EL (cell line): Measurements from ENCODE around the gene PRPF40B.
A peak's percentile ranks its signal among the peaks of the same experiment; 100 is the strongest.

Experiments used
- DNase-seq: peaks from one replicate; pipeline ENCODE4 v3.0.0-alpha.2; 2016

PRPF40B gene

DNA sequence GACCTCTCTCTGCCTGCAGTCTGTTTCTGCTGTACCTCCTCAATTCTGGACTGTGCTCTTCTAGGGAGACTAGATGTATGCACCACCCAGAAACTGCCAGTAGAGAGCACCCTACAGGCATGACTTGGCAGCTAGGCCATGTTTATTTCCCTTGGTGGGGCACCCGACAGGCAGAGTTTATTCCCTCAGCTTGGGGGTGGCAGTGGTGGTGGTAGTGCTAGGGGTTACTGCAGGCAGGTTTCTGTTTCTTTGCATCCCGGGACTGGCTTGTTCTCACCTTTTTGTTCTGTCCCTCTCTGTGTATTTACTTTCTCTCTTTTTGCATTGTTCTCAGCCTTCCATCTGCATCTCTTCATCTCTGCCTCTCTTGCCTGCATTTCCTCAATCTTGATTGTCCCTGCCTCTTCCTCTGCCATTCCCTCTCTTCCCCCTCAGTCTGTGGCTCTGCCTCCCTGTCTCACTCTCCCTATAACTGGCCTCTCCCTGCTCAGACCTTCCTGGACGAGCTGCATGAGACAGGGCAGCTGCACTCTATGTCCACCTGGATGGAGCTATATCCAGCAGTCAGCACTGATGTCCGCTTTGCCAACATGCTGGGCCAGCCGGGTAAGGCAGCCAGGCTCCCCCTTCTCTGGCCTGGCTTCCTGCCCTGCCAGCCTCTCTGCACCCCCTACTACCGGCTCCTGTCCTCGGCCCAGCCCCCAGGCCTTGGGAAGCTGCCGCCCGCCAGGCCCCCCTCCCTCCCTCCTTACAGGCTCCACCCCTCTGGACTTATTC is 13.8 kb downstream of the PRPF40B start:
- peak; percentile 63 for DNase-seq

DNA sequence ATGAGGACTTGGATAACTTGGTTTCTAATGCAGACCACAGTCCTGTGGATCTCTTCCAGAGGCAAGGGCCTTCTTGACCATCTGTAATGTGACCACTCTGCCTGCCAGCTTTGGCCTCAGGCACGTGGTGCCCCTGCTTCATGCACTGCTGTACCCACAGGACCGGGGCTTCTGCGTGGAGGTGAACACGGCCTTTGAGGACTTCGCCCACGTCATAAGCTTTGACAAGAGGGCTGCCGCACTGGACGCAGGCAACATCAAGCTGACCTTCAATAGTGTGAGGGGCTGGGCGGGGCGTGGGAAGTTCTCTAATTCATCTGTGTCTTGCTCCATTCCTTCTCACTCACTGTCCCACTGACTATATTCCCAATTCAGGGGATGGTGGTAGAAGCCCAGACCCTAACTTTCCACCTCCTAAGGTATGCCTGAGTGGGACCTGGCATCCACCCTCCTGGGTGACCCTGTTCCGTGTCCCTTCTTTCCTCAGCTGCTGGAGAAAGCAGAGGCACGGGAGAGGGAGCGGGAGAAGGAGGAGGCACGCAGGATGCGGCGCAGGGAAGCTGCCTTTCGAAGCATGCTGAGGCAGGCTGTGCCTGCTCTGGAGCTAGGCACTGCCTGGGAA is 18.5 kb downstream of the PRPF40B start:
- no peak for DNase-seq

DNA sequence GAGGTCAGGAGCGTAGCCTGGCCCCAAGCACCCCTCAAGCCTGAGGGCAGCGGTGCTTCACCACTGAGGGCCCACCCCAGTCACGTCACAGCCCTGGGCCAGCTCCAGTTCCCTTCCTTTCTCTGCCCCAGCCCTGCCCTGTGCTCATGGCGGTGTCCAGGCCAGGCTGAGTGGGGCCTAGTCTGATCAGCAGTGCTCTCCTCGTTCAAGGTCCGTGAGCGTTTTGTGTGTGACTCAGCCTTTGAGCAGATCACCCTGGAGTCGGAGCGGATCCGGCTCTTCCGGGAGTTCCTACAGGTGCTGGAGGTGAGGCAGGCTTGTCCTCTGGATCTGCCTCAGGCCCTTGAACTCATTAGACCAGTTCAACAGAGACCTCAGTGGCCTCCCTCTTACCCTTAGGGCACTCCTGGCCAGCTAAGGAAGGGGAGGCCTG is 19.0 kb downstream of the PRPF40B start:
- DNase-seq = no peak

DNA sequence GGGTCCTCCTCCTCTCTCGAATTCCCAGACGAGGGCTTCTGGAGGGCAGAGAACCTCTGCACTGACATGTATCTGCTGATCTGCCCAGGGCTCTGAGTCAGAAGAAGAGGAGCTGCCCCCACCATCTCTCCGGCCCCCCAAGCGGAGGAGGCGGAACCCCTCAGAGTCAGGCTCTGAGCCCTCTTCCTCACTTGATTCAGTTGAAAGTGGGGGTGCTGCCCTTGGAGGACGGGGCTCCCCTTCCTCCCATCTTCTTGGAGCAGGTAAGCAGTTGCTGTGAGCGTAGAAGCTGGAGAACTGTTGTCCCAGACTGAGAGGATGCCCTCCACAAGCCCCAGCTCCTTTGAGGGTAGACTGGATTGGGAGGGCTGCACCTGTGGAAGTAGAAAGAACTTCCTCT is 19.8 kb downstream of the PRPF40B start:
- DNase-seq = no peak

DNA sequence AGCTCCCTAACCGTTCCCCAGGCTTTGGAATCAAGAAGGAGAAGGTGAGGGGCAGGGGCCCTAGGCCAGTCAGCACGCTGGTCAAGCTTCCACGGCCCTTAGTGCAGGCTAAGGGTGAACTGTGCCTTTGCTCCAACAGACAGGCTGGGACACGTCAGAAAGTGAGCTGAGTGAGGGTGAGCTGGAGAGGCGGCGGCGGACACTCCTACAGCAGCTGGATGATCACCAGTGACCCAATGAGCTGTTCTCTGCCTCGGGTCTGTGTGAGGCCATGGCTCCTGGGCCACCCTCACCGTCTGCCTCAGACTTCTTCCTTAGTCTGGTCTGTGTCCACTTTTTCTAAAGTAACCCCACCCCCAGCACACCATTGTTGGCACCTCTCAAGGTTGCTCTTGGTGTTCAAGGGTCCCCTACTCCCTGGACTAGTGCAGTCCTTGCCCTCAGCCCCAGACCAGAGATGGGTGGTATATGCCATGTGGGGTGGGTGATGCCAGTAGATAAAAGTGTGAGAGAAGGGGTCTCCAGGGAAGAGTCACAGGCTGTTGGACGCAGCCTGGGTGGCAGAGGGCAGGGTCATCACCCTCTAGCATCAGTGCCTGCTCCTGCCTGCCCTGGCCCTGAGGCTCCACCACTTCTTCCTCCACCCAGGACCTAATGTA is 20.7 kb downstream of the PRPF40B start:
- DNase-seq = no peak

DNA sequence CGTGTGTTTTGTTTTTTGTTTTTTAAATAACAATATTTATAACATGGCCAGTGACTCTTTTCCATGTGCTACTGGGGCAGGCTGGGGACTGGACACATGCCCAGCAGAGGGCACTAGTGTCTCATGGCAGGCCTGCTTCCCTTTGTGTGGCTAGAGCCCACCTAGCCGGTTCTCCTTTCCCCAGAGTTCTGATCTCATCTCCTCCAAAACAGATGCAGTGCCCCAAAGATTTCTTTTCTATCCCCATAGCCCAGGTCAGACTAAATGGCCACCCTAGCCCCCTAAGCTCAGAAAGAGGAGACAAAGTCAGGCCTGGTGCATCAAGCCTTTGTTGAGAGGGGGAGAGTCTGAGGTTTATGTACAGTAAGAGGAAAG is 21.2 kb downstream of the PRPF40B start:
- DNase-seq = peak; percentile 72

DNA sequence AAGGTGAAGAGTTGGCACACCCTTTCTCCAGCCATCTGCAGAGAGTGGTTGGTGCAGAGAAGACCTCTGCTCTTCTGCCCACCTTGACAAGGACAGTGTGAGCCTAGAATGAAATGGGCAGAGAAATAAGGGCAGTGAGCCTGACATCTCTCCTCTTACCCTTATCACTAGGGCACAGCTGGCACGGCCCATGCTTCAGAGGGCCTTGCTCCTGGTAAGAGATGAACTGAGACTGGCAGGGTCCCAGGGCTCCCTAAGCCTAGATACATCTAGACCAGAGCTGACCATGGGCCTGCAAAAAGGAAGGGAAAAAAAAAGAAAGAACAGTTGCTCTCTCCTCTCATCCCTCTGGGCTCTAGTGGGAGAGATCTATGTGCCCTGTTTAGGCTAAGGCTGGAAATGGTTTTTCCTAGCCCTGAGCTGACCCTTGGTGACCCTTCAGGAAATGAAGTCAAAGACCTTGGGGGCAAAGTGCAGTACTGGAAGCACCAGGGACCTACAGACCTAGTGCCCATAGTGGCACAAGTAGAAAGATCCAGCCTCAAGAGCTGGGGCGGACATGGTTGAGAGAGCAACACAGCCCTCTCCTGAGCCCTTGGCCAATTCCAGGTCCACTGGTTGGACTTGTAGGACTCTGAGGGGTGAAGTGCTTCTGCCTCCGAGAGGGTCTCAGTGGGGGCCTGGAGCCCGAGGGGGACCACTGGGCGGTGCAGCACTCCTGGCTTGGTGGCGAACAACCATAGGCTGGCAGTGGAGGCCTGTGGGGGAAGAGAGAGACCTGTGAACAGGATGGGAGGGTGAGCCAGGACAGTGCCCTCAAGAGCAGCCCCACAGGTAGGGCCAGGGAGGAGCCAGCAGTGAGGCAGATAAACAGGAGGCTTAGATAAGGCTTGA is 22.0 kb downstream of the PRPF40B start:
- DNase-seq = no peak

DNA sequence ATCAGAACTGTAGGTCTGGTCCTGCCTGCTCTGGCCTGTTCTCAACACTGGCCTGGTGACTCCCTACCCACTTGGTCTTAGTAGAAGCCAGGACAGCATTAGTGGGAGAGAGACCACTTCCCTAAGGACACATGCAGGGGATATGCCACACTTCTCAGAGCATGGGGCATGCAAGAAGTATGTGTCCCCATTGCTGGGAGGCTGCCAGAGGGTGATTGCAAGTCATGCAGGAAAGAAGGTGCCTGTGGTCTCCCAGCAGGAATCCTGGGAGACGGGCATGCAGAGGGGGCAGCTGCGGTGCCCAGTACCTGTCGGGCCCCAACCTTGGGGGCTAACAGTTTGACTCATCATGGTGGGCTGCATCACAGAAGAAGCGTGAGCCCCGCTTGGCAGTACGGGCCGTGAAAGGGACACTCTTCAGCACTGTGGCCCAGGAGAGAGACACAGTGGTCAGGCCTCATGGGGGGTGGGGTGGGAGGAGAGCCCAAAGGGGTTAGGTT is 23.0 kb downstream of the PRPF40B start:
- DNase-seq = no peak

DNA sequence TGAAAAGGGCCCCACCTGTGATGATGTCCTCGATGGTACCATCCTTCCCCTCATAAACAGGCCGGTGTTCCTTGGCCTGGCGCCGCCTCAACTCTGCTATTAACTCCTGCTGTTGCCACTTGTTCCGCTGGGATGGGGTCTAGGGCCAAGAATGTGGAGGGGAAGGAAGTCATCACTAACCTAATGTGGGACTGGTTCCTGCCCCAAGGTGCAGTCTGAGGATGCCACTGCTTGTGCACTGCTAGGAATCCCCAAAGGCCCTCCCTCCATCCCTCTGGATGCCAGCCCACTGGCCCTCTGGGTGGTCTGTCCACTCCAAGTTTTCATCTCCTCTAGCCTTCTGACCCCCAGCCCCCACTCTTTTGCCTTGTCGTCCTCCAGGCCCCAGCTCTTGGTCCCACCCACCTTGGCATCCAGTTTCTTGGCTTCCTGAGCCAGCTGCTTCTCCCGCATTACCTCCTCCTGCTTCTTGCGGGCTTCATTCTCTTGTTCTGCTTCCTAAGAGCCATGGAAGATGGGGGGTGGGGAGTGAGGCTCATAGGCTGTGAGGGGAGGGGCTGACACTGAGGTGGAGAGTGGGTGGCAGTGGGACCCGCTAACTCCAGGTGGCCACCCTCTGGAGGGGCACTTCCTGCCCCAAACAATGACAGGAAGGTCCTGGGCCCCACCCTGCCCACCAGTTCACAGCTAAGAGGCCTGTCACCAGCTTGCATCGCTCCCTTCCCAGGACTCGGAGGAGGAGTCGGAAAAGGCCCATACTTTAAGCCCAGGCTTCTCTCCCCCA is 23.7 kb downstream of the PRPF40B start:
- no peak for DNase-seq

DNA sequence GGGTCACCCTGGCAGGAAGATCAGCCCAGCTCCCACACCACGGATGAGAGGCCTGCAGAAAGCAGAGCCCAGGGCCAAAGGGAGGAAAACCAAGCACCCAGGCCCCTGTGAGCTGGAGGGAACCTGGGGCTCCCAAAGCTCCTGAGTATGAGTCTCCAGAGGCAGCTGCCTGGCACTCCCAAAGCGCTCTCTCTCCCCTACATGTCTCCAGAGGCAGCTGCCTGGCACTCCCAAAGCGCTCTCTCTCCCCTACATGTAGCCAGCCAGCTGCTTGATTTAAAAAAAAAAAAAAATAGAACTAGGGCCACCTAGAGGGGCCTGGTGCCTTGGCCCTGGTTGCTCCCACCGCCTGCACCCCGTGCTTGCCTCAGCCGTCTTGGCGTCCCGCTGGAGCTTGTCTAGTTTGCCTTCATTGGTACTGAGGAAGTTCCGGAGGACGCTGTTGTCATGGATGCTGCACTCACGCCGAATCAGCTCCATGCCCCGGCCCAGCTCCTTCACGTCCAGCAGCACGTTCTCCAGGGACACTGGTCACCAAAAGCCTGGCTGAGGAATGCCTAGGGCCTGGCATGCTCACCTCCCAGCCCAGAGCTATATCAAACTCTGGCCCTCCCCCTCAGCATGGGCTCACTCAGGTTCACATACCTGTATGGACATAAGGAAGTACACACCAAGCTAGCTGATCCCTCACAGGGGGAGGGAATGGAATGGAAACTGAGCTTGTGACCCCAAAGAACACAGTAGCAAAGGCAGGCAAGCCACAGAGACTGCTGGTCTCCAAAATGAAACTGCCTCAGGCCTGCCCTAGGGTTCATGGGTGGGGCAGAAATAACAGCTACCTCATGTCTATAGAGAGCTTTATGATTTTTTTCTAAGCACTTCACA is 24.7 kb downstream of the PRPF40B start:
- no peak for DNase-seq

DNA sequence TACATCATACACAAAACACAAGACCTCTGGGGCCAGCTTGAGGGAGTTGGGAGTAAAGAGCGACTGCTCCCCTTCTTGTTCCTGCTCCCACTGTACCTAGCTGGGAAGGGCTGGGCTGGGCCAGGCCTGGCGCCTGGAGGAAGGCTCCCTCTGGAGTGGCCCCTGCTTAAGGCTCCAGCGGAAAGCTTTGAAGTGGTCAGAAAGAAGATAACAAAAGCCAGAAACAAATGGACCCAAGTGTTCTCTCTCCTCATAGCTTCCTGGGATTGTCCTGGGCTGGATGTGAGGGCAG is 25.3 kb downstream of the PRPF40B start:
- DNase-seq = no peak

DNA sequence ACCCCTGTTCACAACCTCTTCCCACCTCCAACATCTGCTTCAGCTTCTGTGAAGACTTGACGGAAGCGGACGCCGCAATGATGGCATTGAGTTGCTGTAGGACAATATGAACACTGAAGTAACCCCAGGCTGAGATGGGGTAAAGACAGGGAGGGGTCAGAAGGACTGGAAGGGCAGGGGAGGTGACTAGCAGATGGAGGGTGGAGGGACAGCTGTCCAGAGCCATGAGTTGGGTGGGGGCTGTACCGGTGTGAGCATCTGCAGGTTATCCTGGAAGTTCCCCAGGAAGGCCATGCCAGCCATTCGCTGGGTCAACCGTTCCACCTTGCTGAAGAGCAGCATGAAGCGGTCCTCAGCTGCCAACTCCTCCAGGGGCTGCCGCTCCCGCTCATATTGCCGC is 26.1 kb downstream of the PRPF40B start:
- DNase-seq = no peak

DNA sequence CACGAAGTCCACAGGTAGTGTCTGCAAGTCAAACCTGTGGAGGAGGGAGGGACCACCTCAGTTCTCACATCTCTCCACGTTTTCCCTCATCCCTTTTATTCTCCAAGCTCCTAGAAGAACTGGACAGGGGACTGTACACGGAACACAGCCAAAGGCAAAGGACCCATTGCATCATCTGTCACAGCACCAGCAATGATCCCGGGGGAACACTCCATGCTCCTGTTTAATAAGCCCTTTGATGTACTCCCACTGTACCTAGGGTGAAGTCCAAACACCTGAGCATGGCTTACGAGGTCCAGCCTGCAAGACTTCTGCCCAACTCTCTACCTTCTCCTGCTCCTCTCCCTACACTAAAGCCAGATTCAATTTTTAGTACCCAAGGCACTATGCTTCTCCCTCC is 26.5 kb downstream of the PRPF40B start:
- no peak for DNase-seq

DNA sequence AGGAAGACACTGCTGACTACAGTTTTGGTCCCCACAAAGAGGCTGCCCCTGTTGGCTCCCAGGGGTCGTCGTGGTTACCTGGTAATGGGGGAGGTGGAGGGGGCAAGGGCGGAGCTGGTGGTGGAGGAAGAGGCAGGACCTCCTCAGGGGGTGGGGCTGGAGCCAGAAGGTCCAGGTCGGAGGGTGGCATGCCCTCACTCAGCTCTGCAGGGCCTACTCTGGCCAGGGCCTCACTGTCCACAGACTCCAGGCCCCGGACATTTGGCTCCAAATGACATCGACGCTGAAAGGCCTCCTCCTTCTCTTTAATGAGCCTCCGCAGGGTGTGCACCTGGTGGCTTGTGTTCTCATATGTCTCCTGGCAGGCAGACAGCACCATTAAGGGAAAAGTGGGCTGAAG is 28.5 kb downstream of the PRPF40B start:
- DNase-seq = no peak

DNA sequence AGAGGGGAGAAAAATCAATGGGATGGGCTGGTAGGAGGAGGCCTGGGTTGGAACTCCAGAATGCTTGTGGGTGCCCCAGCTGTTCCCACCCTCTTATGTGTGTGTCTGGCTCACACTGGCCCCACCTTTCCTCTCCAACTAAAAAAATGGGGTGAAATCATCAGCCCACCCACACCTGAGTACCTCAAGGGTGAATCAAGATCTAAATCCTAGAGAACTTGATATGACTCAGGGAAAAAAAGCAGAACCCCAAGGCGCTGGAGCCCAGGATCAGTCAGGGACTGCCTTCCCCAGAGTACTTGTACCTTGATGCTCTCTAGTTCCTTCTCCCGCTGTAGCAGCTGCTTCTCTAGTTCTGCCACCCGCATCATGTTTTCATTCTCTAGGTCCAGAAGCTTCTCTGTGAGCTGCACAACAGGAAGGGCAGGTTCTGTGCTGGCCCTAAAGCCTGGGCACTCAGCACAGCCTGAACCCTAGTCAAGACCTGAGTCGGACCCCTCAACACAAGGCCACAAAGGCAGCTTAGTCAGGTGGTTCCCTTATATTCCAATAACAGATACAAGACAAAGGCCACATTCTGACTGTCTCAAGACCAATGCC is 29.7 kb downstream of the PRPF40B start:
- DNase-seq = no peak

DNA sequence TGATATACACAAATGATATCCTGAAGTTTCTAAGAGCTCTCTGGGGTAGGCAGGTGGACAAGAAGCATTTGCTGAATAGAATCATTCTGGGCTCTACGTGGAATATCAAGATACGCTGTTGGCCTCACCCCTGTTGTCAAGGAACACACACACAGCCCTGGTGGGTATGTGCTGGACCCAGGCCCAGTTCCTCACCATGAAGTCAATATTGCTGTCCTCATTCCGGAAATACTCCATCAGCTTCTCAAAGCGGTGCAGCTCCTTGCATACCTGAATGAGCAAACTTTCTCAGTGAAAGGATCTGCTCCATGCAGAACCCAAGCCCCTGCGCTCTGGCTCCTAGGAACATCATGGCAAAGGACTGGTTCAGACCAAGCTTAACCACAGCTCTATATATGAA is 31.4 kb downstream of the PRPF40B start:
- DNase-seq = no peak

DNA sequence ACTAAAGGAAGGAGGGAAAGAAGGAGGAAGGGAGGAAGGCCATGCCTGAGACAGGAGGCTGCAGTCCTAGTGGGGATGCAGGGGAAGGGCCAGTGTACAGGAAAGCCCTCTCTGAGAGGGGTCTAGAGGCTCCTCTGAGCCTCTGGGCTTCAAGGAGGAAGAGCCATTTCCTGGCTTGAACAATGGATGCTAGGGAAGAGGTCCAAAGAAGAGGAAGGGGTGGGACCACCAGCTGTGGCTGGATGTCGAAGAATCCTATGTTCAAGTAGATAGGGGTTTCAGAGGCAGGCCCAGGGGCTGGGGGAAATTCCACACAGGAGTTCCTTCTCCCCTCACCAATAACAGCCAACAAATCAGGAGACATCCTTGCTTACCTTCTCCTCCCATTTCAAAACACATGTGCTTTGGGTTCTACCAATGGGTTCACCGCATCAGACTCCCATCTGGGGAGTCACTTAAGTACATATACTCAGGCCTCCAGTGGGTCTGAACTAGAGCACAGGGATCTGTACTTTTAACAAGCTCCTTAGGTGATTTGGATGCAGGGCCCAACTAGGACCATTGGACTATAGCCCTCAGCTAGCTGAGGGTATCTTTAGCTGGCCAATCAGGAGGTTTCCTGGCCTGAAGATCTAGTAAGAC is 32.4 kb downstream of the PRPF40B start:
- DNase-seq = no peak

DNA sequence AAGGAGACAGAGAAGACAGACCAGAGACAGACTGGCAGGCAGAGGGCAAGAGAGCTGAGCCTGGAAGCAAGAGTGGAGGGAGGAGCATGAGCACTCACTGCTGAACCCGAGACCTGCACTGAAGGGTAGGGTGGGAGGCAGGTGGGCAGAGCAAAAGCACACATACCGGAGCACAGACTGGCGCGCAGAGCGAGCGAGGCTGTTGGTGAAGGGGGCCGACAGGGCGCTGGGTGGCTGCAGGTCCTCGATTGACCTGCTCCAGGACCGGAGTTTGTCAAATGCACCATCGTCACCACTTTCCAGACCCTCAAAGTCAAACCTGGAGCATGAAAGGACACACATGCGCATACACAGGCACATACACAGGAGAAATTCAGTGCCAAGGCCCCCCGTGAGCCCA is 34.9 kb downstream of the PRPF40B start:
- DNase-seq = no peak

DNA sequence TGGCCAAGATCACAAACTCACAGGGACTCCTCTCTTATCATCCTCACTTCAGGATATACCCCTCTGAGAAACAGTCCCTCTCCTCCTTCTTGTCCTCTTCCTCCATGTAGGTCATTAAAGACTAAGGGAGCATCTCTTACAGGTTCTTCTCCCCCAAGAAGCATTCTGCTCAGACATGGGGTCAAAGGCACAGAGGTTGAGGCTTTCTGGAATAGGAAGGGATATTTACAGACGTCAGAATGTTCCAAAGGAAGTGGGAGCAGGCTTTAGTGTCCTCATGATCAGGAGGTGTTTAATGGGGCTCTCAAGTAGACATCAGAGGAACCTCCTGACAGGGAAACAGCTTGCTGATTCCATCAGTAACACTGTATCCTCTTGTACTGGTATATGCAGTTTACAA is 36.4 kb downstream of the PRPF40B start:
- no peak for DNase-seq

DNA sequence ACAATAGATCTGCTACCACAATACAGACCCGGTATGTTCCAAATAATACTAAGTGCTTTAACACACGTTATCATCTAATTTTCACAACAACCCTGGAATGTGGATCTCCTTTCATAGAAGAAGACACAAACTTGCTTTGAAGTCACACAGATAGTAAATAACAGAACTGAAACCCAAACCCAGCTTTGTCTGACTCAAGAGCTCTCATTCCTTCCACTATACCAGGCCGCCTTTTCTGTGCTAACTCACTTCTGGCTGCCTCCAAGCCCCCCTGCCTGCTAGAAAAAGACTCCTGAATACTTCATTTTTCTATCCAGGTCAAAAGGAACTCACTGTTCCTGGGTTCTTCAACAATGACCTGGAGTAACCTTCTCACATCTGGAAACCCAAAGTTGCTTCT is 37.8 kb downstream of the PRPF40B start:
- DNase-seq = no peak
